ENCODE measurements around the gene ATP2B2. TPM values are rescaled to one million over a fixed set of nuclear protein-coding genes. Genes with fewer than 3 reads are reported as not detected.
A peak's percentile ranks its signal among the peaks of the same experiment; 100 is the strongest.

ATP2B2 gene
- total RNA-seq, 4 donors from 2014 or later: 0.42 to 2.0 (median 1.1) TPM

DNA sequence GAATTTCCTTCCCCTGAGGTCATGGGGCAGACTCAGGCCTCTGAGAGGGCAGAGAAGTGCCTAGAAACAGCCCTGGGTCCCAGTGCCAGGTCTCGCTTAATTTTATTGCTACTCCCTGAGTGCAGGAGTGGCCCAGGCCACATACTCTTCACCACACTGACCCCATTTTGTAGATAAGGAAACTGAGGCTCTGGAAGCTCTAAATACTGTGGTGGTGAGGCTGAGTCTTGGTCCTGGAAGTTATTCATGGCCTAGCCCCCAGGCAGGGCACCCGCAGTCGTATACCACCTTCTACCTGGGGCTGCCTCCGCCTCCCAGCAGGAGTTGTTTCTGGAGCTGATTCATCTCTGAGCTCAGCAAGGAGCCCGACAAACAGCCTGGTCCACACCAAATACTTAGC lies 9.8 kb downstream of the ATP2B2 start:
- Histone ChIP-seq H3K9me3 (no peaks in the 10 kb centered on the region), H3K27me3 (no peaks in the 10 kb centered on the region), H3K4me1 (peaks cover 0 to 4% (median 0%) of the 10 kb centered on the region in 4 donors), H3K4me3 (no peak overlapping the region), H3K36me3 (no peaks in the 10 kb centered on the region), H3K27ac (peak overlapping the region in 1 of 4 donors; percentile 5)
- TF ChIP-seq POLR2A (IDR thresholded peaks at IDR 0.05) (no peak), EP300 (IDR thresholded peaks at IDR 0.05) (no peak)
- TF ChIP-seq, protein P1, sequence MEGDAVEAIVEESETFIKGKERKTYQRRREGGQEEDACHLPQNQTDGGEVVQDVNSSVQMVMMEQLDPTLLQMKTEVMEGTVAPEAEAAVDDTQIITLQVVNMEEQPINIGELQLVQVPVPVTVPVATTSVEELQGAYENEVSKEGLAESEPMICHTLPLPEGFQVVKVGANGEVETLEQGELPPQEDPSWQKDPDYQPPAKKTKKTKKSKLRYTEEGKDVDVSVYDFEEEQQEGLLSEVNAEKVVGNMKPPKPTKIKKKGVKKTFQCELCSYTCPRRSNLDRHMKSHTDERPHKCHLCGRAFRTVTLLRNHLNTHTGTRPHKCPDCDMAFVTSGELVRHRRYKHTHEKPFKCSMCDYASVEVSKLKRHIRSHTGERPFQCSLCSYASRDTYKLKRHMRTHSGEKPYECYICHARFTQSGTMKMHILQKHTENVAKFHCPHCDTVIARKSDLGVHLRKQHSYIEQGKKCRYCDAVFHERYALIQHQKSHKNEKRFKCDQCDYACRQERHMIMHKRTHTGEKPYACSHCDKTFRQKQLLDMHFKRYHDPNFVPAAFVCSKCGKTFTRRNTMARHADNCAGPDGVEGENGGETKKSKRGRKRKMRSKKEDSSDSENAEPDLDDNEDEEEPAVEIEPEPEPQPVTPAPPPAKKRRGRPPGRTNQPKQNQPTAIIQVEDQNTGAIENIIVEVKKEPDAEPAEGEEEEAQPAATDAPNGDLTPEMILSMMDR (IDR thresholded peaks at IDR 0.05): no peak
- whole genome bisulfite sequencing, 2 donors: 77 to 82% methylated on average over 5 of the region's 5 CpGs
- no peak for DNase-seq (ENCODE audit: low spot score in 2 of 2)

DNA sequence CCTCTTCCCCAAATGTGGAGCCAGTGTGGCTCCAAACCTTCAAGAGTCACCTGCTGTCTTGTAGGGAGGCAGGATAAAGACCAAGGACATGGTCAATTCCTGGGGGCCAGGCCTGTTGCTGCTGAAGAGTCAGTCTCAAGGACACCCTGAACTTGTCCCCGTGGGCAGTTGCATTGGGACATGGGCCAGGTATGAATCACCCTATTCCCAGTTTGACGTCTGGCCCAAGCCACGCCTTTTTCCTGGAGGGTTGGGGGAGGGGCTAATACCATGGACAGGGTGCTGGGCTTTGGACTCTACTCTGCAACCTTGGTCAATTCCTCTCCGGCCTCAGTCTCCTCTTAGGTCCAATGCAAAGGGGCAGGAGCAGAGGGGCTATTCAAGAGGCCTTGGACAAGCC lies 10.4 kb downstream of the ATP2B2 start:
- no peaks in the 10 kb centered on the region for H3K4me1 ChIP-seq
- no peak overlapping the region for H3K4me3 ChIP-seq
- no peaks in the 10 kb centered on the region for H3K27me3 ChIP-seq
- no peak for DNase-seq (ENCODE audit: low spot score in 2 of 2)
- H3K36me3 ChIP-seq: no peaks in the 10 kb centered on the region
- H3K27ac ChIP-seq: peak overlapping the region in 1 of 4 donors; percentile 38
- H3K9me3 ChIP-seq: no peaks in the 10 kb centered on the region
- TF ChIP-seq, protein P1 (IDR thresholded peaks at IDR 0.05): no peak
- no peak for TF ChIP-seq POLR2A (IDR thresholded peaks at IDR 0.05)
- TF ChIP-seq EP300 (IDR thresholded peaks at IDR 0.05): no peak
- 29 to 39% methylated on average over 4 of the region's 4 CpGs for WGBS, 2 donors

DNA sequence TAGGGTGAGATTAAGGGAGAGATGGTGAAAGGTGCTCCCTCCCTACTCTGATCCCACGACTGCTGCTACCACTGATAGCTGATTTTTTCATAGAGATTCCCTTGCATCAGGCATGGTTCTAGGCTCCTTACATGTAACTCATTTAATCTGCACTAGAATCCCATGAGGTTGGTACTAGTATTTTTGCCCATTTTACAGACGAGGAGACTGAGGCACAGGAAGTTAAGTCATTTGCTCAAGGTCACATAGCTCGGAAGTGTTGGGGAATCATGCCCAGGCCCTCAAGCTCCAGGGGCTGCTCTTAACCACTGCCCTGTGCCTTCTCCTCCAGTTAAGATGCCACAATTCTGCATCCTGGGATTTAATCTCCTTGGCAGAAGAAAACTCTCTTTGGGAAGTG lies 11.2 kb downstream of the ATP2B2 start:
- WGBS, 2 donors: 58 to 73% methylated on average over 3 of the region's 3 CpGs

DNA sequence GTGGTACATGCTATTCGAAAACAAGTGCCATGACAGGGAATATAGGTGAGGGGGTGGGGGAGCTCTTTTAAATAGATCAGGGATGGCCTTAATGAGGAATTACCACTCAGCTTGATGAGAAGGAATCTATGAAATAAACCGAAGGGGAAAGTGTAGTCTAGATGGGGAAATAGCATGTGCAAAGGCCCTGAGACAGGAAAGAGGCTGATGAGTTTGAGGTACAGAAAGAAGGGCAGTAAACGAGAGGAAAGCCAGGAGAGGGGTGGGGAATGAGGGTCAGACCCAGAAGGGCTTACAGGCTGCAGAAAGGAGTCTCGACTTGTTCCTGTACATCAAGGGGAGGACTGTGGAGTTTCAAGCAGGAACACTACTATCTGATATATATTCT lies 12.2 kb downstream of the ATP2B2 start:
- Histone ChIP-seq H3K4me1 (no peaks in the 10 kb centered on the region), H3K27ac (no peak overlapping the region), H3K9me3 (no peaks in the 10 kb centered on the region), H3K4me3 (no peak overlapping the region), H3K36me3 (no peaks in the 10 kb centered on the region), H3K27me3 (no peaks in the 10 kb centered on the region)
- no peak for DNase-seq (ENCODE audit: low spot score in 2 of 2)
- WGBS, 2 donors: 77 to 79% methylated on average over 4 of the region's 4 CpGs
- TF ChIP-seq EP300 (IDR thresholded peaks at IDR 0.05) (no peak), POLR2A (IDR thresholded peaks at IDR 0.05) (no peak)
- TF ChIP-seq, protein P1 (IDR thresholded peaks at IDR 0.05): no peak

More for the DNA sequence above, 11.2 kb downstream of the ATP2B2 start:
- Histone ChIP-seq H3K27ac (peak overlapping the region in 1 of 4 donors; percentile 38), H3K9me3 (no peaks in the 10 kb centered on the region), H3K4me1 (no peaks in the 10 kb centered on the region), H3K36me3 (no peaks in the 10 kb centered on the region), H3K4me3 (no peak overlapping the region), H3K27me3 (no peaks in the 10 kb centered on the region)
- DNase-seq (ENCODE audit: low spot score in 2 of 2): no peak
- TF ChIP-seq POLR2A (IDR thresholded peaks at IDR 0.05): no peak
- TF ChIP-seq EP300 (IDR thresholded peaks at IDR 0.05): no peak
- TF ChIP-seq, protein P1 (IDR thresholded peaks at IDR 0.05): no peak

DNA sequence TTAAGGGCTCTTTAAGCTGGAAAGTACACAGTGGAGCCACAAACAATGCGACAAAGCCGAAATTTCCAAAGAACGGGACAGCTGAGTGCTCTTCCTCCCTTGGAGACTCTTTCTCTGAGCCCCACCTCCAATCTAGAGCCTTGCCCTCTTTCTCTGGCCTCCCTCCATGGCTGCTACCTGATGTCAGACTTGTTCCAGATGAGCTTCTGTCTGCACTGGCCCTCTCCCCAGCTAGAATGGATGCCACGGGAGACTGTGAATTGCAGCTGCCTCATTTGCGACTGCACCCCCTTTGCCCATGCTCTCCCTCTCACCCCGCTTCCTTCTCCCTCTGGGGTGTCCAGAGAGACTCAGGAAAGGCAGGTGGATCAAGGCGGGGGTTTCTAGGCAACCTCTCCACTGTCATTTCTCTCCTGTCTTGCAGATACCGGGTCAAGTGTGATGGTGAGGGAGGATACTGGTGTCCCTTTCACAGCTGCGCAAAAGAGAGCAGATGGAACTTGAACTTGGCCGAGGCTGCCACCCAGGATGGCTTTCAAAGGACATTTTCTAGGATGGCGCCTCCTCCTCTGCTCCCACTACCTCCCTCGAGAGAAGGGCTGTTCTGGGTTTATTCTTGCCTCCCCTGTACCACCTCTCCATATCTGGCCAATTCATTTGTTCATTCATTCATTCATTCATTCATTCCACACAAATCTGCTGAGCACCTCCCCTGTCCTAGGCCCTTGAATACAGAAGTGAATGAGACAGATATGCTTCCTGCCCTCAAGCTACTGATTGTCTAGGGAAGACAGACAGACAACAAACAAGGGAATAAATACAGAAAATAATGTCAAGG lies 12.8 kb downstream of the ATP2B2 start:
- no peaks in the 10 kb centered on the region for H3K36me3 ChIP-seq
- H3K4me3 ChIP-seq: no peak overlapping the region
- no peak for DNase-seq (ENCODE audit: low spot score in 2 of 2)
- no peaks in the 10 kb centered on the region for H3K27me3 ChIP-seq
- TF ChIP-seq EP300 (IDR thresholded peaks at IDR 0.05): no peak
- no peak for TF ChIP-seq POLR2A (IDR thresholded peaks at IDR 0.05)
- TF ChIP-seq, protein P1 (IDR thresholded peaks at IDR 0.05): no peak
- H3K9me3 ChIP-seq: no peaks in the 10 kb centered on the region
- no peaks in the 10 kb centered on the region for H3K4me1 ChIP-seq
- no peak overlapping the region for H3K27ac ChIP-seq
- WGBS, 2 donors: 77 to 80% methylated on average over 12 of the region's 12 CpGs

All from tibial nerve (tissue), 4 donors.